GM23248 (cell line): ENCODE results near the gene SVEP1. TPM values are rescaled to one million over a fixed set of nuclear protein-coding genes. Genes with fewer than 3 reads are reported as not detected.
A peak's percentile ranks its signal among the peaks of the same experiment; 100 is the strongest.

Source experiments
- DNase-seq: peaks from one replicate; pipeline ENCODE4 v3.0.0-alpha.2; 2015
- H2AFZ ChIP-seq: fragments of 200-600 bp; sonication (generic); 2 replicates; pipeline ENCODE4 v1.6.1; 2016; ENCODE audit warnings: antibody characterized with exemption
- H3F3A ChIP-seq: fragments of 200-600 bp; sonication (generic); 2 replicates; pipeline ENCODE4 v1.6.1; 2016; ENCODE audit warnings: mild to moderate bottlenecking, antibody characterized with exemption, mixed run types; ENCODE audit not compliant: insufficient read depth
- H3K27ac ChIP-seq: fragments of 200-600 bp; sonication (generic); 2 replicates; pipeline ENCODE4 v1.5.1; 2016; ENCODE audit warnings: mild to moderate bottlenecking
- H3K27me3 ChIP-seq: fragments of 200-600 bp; sonication (generic); replicated peaks from 2 replicates; pipeline ENCODE4 v1.6.1; 2016; ENCODE audit warnings: mild to moderate bottlenecking; ENCODE audit not compliant: insufficient read depth
- H3K36me3 ChIP-seq: fragments of 200-600 bp; sonication (generic); 2 replicates; pipeline ENCODE4 v1.6.1; 2016; ENCODE audit warnings: low read depth, mild to moderate bottlenecking
- H3K4me1 ChIP-seq: fragments of 200-600 bp; sonication (generic); 2 replicates; pipeline ENCODE4 v1.6.1; 2016; ENCODE audit warnings: mild to moderate bottlenecking; ENCODE audit not compliant: insufficient read depth
- H3K4me2 ChIP-seq: fragments of 200-600 bp; sonication (generic); one replicate; pipeline ENCODE4 v1.6.1; 2016; ENCODE audit warnings: mild to moderate bottlenecking; ENCODE audit not compliant: unreplicated experiment
- H3K4me3 ChIP-seq: fragments of 200-600 bp; sonication (generic); 2 replicates; pipeline ENCODE4 v1.5.1; 2016; ENCODE audit warnings: mild to moderate bottlenecking
- H3K79me2 ChIP-seq: fragments of 200-600 bp; sonication (generic); 2 replicates; pipeline ENCODE4 v1.6.1; 2016; ENCODE audit warnings: mild to moderate bottlenecking; ENCODE audit not compliant: insufficient read depth
- H3K9ac ChIP-seq: fragments of 200-600 bp; sonication (generic); 2 replicates; pipeline ENCODE4 v1.6.1; 2016; ENCODE audit warnings: mild to moderate bottlenecking
- H3K9me2 ChIP-seq: fragments of 200-600 bp; sonication (generic); 2 replicates; pipeline ENCODE4 v1.6.1; 2016; ENCODE audit warnings: mixed run types, mild to moderate bottlenecking, moderate library complexity; ENCODE audit not compliant: insufficient read depth
- H3K9me3 ChIP-seq: fragments of 200-600 bp; sonication (generic); one replicate; pipeline ENCODE4 v1.6.1; 2017; ENCODE audit warnings: low read depth
- H4K20me1 ChIP-seq: fragments of 200-600 bp; sonication (generic); 2 replicates; pipeline ENCODE4 v1.6.0; 2016; ENCODE audit not compliant: insufficient read depth
- EZH2 ChIP-seq: fragments of 200-600 bp; sonication (generic); IDR thresholded peaks from 2 replicates; pipeline ENCODE4 v1.6.1; 2018; ENCODE audit warnings: antibody characterized with exemption, mild to moderate bottlenecking; ENCODE audit not compliant: insufficient read depth, poor library complexity, severe bottlenecking
- EZH2phosphoT487 ChIP-seq: fragments of 200-600 bp; sonication (generic); IDR thresholded peaks from 2 replicates; pipeline ENCODE4 v1.6.1; 2018; ENCODE audit warnings: antibody characterized with exemption, moderate library complexity, mild to moderate bottlenecking, low read depth; ENCODE audit not compliant: insufficient read depth
- WGBS, 2 experiments: methylation state at CpG; one replicate each; pipeline ENCODE4 v1.1.6; 2015 to 2017; ENCODE audit warnings: low lambda C conversion rate in 2 of 2, low coverage in 1 of 2; ENCODE audit errors: missing lambda C conversion rate in 2 of 2; 5-methylcytosine and 5-hydroxymethylcytosine counted together
- in situ Hi-C: fragments of 300-500 bp; cut with MboI; formaldehyde crosslinking; loops from 2 replicates; pipeline ENCODE4 v1.15.0; 2020
- polyA plus RNA-seq: library from polyadenylated mRNA; unstranded; fragments of >200 nt; fragmentation: Nextera tagmentation; extraction: Ambion mirVana; gene quantifications from 2 replicates; pipeline ENCODE4 v1.2.1, GENCODE V29; 2016
- total RNA-seq: library from RNA; depleted of rRNA; stranded (reverse); fragments of >200 nt; shearing (Covaris generic); gene quantifications from 2 replicates; pipeline ENCODE4 v1.2.3, GENCODE V29; 2014

Gene SVEP1
- total and polyA plus RNA-seq, 2 experiments from 2014 or later: 13.6 to 47.3 TPM

GRCh38 chr9:110578575-110579033 is 937 bp downstream of the SVEP1 start:
- no peak for TF ChIP-seq EZH2phosphoT487
- no peak for TF ChIP-seq EZH2
- Histone ChIP-seq H3K79me2 (peaks cover 48% of the 10 kb centered on the region), H3K36me3 (no peaks in the 10 kb centered on the region; the same call in 1 of the 2 replicates), H3K9me2 (no peaks in the 10 kb centered on the region), H3K9ac (peak overlapping the region; percentile 80), H3K27me3 (no peaks in the 10 kb centered on the region), H3K4me2 (peak overlapping the region; percentile 93), H3K4me1 (peaks cover 42% of the 10 kb centered on the region), H3K27ac (peak overlapping the region; percentile 72), H4K20me1 (no peaks in the 10 kb centered on the region), H2AFZ (peak overlapping the region; percentile 71), H3F3A (peaks cover 44% of the 10 kb centered on the region), H3K4me3 (peak overlapping the region; percentile 96), H3K9me3 (no peaks in the 10 kb centered on the region)
- 1 to 2% methylated on average over 17 to 21 of the region's 22 CpGs for WGBS, 2 experiments
- in situ Hi-C loops: no loop called here
- DNase-seq: no peak

GRCh38 chr9:110575945-110576344 is 3.6 kb downstream of the SVEP1 start:
- Histone ChIP-seq H3K4me1 (peaks cover 21% of the 10 kb centered on the region), H3K4me2 (peak overlapping the region; percentile 93), H3K27me3 (no peaks in the 10 kb centered on the region), H3K27ac (no peak overlapping the region), H2AFZ (no peak overlapping the region), H3K9ac (no peak overlapping the region), H3F3A (peaks cover 26% of the 10 kb centered on the region), H4K20me1 (no peaks in the 10 kb centered on the region), H3K9me2 (no peaks in the 10 kb centered on the region), H3K36me3 (no peaks in the 10 kb centered on the region; the same call in 1 of the 2 replicates), H3K4me3 (peak overlapping the region; percentile 96), H3K9me3 (no peaks in the 10 kb centered on the region), H3K79me2 (peaks cover 53% of the 10 kb centered on the region)
- in situ Hi-C loops: no loop called here
- DNase-seq: no peak
- TF ChIP-seq EZH2 (no peak), EZH2phosphoT487 (no peak)

- Histone ChIP-seq H3K4me1 (peaks cover 13% of the 10 kb centered on the region), H3K4me3 (peak overlapping the region; percentile 96; the same call in 1 of the 2 replicates), H3K9me2 (no peaks in the 10 kb centered on the region), H4K20me1 (no peaks in the 10 kb centered on the region), H2AFZ (no peak overlapping the region), H3K9me3 (no peaks in the 10 kb centered on the region), H3K36me3 (no peaks in the 10 kb centered on the region; the same call in 1 of the 2 replicates), H3K79me2 (peaks cover 56% of the 10 kb centered on the region), H3K27ac (no peak overlapping the region), H3K9ac (no peak overlapping the region), H3K27me3 (no peaks in the 10 kb centered on the region), H3F3A (peaks cover 19% of the 10 kb centered on the region), H3K4me2 (peak overlapping the region; percentile 93)
- DNase-seq: no peak
- TF ChIP-seq EZH2 (no peak), EZH2phosphoT487 (no peak)
- 62 to 63% methylated on average over 5 of the region's 5 CpGs for WGBS, 2 experiments
- in situ Hi-C loops: no loop called here
Measured at GRCh38 chr9:110575169-110575568, 4.4 kb downstream of the SVEP1 start.

GRCh38 chr9:110573305-110573704 is 6.2 kb downstream of the SVEP1 start:
- Histone ChIP-seq H3K27ac (no peak overlapping the region), H4K20me1 (no peaks in the 10 kb centered on the region), H3K79me2 (peaks cover 55% of the 10 kb centered on the region), H2AFZ (no peak overlapping the region), H3K9me2 (no peaks in the 10 kb centered on the region), H3K27me3 (no peaks in the 10 kb centered on the region), H3K4me3 (no peak overlapping the region), H3K4me1 (peaks cover 13% of the 10 kb centered on the region), H3K9me3 (no peaks in the 10 kb centered on the region), H3K36me3 (peaks cover 2% of the 10 kb centered on the region; the same call in 1 of the 2 replicates), H3F3A (peaks cover 10% of the 10 kb centered on the region; the same call in 1 of the 2 replicates), H3K4me2 (no peak overlapping the region), H3K9ac (no peak overlapping the region)
- WGBS, 2 experiments: 97 to 100% methylated on average over 6 of the region's 6 CpGs
- DNase-seq: no peak
- no peak for TF ChIP-seq EZH2phosphoT487
- no peak for TF ChIP-seq EZH2
- in situ Hi-C loops: no loop called here
